ENCODE data around the gene TPR.

TPR gene

DNA sequence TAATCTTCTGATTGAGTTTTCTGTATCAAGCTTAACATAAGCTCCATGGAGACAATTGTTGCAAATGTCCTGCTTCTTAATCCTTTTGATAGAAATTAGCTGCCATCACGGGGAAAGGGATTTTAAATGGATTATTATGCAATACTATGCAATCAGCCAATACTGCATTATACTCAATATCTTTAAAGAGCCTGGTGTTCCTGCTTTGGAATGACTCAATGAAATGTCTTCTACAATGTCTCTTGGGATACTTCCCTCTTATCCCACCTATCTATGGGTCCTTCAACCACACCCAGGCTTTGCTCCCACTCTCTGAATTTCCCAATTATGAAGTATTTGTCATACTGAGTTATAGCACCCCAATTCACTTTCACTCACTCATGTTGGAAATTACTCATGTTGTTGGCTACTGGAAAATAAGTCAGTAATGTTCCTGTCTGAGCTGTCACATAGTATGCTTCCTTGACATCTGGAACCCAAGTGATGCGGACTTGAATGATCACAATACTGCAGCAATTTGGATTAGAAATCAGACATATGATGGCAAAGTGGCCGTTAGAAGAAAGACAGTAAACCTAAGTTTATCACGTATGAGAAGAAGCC lies 85.0 kb downstream of the TPR start:
- no peak for DNase-seq (ENCODE audit: low read depth)

DNA sequence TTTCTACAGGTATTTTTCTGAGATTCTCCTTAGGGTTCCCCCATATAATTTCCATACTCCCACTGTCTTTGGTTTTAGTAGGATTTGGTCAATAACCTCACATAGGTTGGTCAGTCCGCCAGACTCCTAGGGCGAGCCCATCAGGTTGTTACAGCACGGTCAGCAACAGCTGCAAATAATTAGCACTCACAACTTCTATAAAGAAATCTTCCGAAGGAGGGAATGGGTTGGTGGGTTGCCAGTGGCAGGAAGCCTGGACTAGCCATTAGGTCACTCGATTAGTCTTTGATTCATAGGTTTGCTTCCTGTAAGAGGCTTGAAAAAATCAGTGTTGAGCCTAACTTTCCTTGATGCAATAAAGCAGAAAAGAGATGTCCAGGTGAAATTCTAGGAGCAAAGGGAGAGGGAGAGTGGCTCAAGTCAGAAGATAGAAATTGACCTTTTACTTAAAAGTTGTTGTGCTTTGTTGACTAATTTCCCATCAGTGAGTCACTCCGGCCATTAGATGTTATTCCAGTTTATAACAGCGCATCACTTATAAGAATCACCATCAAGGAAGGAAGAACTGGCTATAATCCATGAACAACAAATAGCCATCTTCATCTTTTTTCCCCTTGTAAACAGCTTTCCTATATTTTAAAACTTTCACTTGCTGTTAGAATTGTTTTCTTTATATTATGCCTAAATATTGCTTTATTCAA lies 88.3 kb downstream of the TPR start:
- no peak for DNase-seq (ENCODE audit: low read depth)

DNA sequence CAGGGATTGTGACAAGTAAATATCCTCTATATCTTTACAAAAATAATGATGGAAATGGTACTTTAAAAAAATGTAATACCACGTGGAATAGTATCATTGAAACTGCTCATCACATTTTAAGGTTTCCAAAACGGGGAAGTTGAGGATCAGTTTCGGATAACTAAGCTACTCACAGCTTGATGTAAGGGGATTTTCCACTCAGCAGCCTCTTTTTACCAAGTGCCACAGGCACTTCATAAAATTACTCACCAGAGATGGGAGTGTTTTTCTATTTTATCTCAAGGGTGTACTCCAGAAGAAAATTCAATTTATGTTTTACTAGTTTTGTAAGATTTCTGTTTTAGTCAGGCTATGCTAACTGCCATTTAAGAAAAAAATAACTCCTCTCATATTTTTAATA lies 91.7 kb downstream of the TPR start:
- no peak for DNase-seq (ENCODE audit: low read depth)

DNA sequence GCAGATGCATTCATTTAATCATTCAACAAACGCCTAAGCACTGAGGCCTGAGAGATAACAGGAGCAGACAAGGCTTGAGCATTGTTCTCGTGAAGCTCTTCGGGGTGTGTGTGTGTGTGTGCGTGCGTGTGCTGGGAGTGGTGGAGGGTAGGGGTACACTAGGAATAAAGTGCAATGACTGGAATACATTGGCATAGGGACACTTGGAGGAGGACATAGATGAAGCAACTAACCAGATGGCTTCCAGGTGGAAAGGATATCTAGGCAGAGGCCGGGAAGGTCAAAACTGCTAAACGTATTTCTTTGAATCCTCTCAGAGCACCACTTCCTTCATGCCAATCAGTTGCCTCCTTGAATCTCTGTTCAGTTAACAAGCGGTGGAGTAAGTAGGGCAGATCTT lies 92.6 kb downstream of the TPR start:
- DNase-seq (ENCODE audit: low read depth) = no peak

DNA sequence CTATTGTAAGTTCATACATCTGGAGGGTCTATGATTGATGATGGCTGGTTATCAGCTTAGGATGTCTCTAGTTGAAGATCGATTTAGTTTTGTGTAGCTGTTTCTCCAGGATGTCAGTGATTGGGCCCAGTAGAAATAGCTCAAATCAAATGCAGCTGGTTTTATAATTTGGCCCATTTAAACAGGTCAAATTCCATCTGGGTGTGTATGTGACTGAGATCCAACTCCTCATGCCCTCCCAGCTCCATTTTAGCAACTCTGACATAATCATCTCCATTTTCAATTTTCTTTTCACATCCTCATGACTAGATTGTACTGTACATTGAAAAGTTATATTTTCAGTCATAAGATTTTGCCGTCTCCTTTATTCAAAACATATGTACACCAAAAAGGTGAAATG lies 99.2 kb downstream of the TPR start:
- DNase-seq (ENCODE audit: low read depth) = no peak

DNA sequence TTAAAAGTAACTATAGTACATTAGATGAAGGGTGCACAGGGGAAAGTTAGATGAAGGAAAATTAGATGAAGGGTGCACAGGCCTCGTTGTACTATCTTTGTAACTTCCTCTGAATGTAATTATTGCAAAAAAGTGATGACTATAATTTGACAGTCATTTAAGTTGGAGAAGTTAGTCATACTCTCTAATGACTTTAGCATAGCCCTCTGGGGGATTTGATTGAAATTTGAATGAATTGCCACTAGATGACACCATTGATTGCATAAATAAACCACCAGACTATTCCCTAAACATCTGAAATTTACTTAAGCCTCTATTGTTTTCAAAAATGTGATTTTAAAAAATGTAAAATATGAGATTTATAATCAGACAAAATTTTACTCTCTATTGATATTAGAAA lies 102.6 kb downstream of the TPR start:
- no peak for DNase-seq (ENCODE audit: low read depth)

DNA sequence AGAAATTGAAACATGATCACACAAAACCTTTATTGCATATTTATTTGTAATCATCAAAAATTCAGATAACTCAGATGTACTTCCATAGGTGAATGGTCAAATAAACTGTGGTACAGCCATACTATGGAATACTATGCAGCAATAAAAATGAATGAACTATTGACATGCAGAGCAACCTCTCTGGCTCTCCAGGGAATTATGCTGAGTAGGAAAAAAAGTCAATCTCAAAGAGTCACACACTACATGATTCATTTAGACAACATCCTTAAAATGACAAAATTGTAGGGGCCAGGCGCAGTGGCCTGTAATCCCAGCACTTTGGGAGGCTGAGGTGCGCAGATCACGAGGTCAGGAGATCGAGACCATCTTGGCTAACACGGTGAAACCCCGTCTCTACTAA lies 104.0 kb downstream of the TPR start:
- DNase-seq (ENCODE audit: low read depth) = no peak

Data from amniotic epithelial cell (primary cell).